Measurements from ENCODE around the gene LMOD3.

Gene LMOD3

DNA sequence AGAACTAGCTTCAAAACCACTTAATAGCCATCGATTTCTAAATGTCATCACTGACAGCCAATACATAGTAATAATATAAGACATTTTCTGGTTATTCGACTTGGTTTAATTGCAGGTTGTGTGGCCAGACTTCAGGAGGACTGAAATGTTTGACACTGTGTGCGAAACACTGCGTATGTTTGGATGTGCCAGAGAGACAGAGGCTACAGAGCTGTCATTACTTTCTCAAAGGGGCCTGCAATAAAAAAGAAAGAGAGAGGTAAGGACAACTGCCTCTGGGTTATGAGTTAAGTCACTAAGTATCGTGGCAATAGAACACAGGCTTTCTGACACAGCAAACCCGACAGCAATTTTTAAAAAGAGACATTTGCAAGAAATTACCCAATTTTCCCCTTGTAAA lies 882 bp downstream of the LMOD3 start:
- no peak for DNase-seq

DNA sequence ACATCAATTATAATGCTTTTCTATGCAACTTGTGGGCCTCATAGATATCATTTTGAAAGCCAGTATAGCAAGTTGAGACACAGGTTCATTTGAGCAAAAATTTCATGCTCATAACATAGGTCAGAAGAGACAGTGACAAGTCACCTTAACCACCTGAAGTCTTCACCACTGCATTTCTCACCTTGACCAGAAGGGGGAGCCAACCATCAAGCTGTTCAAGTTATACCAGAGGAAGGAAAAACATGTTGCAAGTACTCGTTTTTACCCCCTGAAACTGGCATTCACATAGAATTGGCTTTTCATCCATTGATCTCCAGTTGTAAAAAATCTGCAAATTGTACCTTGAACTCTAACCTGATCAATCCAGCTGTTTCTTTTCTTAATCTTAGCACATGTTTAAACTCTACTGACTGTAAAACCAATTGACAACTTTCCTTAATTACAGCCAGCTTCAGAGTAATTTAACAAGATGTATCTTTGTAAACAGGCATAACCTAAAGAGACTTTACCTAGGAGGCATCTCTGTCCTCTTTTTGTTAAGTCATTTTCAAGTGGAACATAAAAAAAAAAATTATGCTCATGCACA lies 1.4 kb downstream of the LMOD3 start:
- peak; percentile 84 for DNase-seq

DNA sequence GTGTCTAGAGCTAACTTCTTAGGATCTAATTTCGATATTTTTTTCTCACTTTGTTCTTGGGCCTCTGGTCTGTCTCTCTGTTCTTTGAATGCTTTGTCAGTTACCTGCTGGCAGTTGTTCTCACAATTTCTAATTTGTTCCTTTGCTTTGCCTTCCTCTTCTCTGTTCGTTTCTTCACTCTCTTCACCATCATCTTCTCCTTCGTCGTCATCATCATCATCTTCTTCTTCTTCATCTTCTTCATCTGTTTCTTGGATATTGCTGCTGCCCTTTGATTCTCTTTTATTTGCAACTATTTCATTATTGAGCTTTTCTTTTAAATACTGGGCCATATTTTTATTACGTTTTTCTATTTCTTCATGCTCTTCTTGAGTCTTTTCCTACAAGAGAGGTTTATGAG lies 2.7 kb downstream of the LMOD3 start:
- DNase-seq: no peak

DNA sequence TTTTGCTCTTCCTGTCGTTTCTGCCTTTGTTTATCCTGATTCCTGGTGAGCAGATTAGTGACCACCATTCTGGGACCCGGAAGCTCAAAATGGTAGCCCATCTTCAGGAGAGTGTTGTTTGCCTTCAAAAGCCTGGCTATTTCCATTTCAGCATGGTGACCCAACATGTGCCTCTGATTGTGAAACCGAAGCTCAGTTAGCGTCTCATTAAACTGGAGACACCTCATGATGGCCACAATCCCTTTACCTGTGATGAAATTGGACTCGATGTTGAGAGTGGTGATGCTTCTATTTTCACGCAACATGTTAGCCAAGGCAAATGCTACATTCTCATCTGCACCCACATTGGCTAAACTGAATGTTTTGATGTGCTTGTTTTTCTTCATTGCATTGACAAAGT lies 3.3 kb downstream of the LMOD3 start:
- no peak for DNase-seq

DNA sequence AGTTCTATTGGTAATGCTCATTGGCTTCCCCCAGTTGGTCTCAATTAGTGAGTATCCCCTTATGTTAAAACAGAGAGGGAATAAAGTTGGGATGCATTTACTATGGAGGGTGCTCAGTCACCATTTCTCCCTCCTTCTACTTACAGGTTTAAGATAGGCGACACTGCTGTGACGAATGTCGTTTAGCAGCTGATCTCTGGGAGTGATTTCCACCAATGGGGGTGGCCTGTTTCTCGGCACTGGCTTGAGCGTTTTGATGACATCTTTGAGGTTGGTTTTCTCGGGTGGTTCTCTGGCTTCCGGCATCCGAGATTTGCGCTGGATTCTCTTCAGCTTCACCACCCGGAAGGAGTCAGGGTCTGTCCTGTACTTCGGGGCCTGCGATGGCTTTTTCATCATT lies 3.8 kb downstream of the LMOD3 start:
- no peak for DNase-seq

DNA sequence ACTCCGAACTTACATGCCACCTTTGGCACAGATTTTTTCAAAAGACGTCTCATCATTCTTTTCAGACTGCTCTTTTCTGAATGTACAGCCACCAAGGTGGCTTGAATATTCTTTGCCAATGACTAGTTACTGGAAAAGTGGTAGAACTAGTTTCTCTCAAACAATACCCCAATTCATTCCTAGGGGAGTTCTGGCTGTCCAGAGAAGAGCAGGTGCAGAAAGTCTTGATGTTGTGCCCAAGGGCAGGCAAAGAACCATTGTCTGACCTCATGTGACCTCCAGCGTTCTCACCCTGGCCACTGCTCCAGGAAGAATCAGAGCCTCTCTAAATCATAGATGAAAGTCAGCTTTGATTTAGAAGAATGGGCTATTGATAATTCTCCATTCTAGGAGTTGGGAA lies 5.5 kb downstream of the LMOD3 start:
- no peak for DNase-seq

DNA sequence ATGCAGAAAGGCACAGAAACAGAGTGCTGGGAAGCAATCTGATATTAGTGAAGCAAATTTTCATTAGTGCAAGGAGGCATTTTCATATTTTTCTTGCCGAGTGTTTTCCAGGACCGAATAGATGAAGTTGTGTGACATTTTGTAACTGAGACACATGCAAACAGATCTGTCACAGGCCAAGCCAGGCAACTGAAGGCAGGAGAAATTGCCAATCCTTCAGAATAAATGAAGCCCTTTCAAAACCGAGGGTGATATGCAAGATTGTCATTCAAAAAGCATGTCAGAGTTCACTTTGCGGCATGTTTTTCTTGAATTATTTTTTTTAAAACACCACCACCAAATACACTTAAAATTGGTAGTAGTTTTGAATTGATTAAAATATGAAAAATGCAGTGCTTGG lies 6.2 kb downstream of the LMOD3 start:
- DNase-seq: no peak

DNA sequence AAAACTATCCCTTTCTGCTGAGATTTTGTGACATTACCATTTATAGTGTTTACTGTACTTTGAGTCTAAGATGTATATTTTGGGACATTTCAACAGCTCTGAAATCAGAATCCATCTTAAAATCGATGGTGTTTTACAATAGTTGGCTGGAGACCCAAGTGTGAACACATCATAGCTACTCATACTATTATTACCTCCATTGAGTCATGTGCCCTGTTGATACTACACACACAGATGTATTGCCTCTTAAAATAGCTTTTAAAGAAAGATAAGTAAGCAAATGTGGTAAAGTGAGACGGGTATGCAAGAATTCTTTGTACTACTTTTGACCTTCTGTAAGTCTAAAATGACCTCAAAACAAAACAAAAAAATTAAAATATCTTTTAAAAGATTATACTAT lies 6.7 kb downstream of the LMOD3 start:
- no peak for DNase-seq

DNA sequence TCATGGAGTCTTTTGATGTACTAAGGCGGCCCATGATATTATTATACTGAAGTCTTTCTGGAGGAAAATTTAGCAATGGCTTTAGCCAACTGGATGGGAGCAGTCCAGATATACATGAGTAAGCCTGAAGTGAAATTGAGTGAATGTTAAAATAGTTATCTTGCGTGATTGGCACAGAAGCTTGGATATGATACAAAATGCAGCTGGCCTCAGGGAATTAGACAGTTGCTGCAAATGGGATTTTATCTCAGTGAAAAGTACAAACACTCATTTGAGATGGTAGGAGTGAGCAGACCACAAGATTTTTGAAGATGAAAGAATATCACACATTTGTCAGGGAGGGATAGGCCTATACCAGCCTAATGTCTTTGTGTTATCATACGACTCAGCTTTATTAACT lies 8.9 kb downstream of the LMOD3 start:
- no peak for DNase-seq

DNA sequence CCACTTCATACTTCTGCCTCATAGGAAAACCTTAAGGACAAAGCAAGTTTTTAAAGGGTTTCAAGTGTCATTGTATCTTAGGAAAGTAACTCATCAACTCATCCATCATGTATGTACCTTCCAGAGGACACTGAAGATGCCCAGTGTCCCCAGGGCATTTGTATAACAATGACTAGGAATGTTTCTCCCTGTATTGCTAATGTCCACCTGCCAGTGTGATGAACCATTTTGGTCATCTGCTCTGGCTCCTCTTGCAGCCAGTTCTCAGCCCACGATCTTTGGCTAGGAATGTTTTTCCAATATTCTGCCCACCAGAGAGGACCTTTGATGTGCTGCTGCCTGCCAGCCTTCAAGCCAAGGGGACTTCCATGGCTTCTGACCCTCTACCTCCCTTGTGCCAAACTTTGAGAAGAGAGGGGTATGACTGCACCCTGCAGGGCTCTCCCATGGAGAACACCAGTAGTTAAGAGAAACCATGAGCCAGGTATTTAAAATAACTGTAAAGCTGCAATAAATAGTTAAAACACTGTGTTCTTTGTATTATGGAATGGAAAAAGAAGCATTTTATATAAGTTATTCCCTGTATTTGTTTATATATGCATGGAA lies 11.4 kb downstream of the LMOD3 start:
- no peak for DNase-seq

DNA sequence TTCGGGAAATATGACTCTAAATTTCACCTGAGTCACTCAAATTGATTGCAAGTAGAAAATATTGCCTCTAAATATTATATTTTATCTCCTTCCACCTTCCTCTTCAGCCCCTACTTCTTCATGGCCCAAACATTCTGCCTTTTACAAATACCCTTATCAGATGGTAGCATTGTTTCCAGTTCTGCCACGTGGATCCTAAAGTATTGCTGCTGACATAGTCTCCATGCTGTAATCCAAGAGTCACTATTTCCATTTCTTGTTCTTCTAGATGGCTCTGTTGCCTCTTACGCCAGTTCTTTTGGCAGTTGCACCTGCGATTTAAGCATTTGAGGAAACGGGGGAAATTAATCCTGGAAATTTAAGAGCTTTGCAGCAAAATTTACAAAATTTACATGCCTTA lies 13.6 kb downstream of the LMOD3 start:
- DNase-seq: no peak

DNA sequence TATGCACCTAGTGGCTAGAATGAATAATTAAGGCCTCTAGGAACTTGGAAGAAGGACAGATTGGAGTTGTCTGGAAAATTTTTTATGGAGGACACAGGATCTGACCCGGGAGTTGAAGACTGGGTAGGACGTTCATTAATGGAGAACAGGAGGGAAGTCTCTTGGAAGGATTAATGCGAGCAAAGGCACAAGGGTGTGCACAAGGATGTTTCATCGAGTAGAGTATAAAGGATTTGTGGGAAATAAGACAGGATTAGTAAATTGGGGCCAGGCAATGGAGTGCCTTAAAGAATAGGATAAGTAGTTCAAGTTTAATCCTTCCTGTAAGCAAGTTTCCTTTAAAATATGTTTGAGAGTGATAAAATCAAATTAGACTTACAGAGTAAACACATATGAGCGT lies 14.6 kb downstream of the LMOD3 start:
- no peak for DNase-seq

DNA sequence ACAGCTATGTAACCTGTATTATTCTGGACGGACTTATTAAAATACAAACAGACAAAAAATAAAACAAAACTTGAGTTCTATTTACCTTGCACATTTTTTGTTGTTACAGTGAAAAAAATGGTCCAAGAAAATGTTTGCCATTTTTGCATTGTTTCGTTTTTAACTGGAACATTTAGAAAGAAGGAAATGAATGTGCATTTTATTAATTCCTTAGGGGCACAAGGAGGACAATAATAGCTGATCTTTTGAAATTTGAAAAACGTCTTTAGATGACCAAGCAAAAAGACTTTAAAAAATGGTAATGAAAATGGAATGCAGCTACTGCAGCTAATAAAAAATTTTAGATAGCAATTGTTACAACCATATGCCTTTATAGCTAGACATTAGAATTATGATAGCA lies 17.1 kb downstream of the LMOD3 start:
- no peak for DNase-seq

DNA sequence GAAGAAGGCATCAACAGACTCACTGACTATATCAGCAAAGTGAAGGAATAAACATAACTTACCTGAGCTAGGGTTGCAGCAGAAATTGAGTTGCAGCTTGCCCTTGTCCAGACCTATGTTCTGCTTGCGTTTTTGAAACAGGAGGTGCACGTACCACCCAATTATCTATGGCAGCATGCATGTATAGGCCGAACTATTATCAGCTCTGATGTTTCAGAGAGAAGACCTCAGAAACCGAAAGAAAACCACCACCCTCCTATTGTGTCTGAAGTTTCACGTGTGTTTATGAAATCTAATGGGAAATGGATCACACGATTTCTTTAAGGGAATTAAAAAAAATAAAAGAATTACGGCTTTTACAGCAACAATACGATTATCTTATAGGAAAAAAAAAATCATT lies 17.8 kb downstream of the LMOD3 start:
- no peak for DNase-seq

DNA sequence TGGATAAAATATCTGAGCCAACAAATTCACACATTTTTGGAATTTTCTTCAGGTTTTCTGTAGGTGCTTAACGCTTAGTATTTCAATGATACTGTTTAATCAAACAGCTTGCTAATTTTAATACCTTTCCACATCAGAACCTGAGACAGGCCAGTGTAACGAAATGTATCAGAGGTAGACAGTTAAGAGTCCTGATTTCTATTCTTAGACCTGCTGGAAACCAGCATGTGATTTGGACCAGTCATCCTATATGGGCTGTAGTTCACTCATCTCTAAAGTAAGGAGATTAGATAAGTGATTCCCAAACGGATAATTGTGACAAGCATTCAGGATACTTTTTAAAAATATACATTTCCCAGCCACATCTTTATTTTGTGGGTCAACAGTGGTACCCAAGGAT lies 19.3 kb downstream of the LMOD3 start:
- DNase-seq: no peak

DNA sequence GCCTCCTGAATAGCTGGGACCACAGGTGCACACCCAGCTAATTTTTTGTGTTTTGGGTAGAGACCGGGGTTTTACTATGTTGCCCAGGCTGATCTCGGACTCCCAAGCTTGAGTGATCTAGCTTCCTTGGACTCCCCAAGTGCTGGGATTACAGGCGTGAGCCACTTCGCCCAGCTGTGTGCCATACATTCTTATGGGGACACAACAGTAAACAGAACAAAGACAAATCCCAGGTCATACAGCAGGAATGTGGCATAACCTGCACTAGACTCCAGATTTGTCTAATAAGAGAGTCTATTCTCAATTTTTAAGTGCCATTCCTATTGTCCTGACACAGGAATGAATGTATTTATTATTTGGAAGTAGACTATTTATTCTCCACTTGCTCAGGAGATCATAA lies 20.0 kb downstream of the LMOD3 start:
- no peak for DNase-seq

DNA sequence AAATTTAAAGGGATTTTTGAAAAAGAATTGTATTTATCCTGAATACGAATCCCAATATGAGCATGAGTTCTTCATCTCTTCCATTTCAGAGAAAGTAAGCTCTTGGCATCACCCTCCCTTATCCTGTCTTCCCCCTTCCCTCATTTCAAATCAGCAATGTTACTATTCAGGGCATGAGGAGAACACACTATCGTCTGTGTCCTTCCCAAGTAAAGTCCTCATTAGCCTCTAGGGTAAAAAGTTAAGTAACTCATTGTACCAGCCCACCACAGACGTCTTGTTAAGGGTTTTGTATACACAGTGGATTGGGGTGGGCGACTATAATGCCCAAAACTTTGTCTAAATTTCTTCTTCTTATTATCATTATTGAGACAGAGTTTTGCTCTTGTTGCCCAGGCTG lies 22.8 kb downstream of the LMOD3 start:
- no peak for DNase-seq

DNA sequence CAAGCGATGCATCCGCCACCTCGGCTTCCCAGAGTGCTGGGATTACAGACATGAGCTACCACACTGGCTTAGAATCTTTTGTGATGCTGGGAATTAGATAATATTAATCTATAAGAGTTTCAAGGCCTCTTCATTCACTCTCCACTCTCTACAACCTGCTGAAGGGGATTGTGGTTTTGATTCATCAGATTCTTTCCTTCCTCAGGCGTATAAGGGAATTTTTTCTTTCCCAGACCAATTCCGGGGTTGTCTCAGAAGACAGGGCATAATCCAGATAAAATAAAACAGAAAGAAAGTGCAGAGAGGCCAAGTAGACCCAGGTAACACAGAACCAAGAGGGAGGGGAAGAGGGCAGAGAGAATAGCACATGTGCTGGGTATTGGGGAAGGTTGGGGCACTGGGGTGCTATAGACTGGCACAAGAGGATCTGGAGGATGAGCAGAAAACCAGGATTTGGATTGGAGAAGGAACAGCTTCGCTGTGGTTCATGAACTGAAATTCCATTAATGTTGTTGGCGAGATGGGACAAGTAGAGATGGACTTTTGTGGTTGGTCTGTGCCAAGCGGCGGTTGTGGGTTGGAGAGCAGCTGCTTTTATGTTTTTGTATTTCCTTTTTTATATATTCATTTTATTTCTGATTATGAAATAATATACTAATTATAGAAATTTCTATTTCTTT lies 24.8 kb downstream of the LMOD3 start:
- no peak for DNase-seq

DNA sequence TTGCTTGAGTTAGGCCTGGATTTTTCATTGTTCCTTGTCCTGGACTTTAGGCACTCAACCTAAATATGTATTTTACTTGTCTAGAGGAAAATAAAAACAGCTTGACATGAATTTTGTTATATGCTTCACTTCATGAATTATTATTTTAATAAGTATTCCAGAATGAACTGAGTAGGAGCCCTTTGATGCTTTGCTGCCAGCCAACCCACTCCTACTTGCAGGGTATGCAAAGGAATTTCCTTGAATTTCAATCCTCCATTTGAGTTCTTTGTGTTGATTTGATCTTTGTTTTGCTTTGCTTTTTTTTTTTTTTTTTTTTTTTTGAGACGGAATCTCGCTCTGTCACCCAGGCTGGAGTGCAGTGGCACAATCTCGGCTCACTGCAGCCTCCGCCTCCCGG lies 26.1 kb downstream of the LMOD3 start:
- no peak for DNase-seq

DNA sequence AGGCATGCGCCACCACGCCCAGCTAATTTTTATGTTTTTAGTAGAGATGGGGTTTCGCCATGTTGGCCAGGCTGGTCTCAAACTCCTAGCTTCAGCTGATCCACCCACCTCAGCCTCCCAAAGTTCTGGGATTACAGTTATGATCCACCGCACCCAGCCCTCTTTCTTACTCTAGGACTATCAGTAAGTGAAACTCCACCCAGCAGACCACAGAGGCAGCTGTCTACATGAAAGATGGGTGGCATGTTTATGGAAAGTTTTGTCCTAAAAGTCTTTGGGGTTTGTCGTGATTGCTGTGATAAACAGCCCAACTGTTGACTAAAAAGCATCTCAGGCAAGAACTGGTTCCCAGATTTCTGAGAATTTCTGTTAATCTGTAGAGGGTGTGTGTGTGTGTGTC lies 26.8 kb downstream of the LMOD3 start:
- peak; percentile 30 for DNase-seq

DNA sequence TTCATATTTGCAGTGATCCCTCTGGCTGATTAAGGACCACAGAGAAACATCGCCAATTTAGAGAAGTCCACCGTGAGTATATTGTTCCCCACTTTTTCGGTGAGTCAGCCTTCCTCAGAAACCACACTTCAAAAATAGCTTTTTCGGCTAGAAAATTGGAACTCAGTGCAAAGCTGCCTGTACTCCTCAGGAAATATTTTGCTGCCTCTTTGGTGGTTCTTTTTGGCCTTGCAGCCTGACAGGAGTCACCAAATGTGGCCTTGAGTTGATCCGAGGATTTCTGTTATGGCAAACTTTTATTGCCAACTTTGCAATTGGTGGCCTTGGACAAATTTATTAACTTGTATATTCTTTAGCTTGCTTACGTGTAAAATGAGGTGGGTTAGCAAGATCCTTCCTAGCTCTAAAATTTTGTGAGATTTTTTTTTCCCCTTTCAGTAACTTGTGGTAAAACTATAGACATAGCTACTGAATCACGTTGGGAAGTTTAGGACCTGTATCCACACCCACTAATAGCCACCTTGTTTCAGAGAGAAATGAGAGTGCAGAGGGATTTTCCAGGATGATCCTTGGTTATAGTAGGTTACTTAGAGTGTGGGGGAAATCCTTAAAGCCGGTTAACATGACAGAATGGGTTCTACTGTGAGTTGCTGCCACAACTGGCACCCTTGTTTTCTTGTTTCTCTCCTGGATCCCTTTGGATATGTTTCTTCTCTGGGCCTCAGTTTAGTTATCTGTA lies 27.8 kb downstream of the LMOD3 start:
- DNase-seq: no peak

DNA sequence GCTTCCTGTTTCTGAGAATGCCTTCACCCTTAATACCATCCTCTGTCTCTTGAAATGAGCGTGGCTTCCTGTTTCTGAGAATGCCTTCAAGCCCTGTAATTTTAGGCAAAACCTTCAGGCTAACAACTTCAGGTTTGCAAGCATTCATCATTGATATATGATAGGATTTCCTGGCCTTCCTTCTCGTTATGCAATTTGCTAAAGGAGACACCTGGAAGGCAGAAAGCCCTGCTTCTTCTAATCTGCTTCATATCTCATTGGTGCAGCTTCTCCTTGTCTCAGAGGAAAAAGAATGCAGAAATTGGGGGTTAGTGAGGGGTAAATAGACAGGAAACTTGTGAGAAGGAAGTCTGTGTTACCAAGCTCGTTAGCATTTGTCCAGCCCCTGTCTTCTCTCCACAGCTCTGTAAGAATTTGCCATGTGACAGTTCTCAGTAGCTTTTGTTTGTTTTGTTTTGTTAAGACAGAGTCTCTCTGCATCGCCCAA lies 30.3 kb downstream of the LMOD3 start:
- no peak for DNase-seq

DNA sequence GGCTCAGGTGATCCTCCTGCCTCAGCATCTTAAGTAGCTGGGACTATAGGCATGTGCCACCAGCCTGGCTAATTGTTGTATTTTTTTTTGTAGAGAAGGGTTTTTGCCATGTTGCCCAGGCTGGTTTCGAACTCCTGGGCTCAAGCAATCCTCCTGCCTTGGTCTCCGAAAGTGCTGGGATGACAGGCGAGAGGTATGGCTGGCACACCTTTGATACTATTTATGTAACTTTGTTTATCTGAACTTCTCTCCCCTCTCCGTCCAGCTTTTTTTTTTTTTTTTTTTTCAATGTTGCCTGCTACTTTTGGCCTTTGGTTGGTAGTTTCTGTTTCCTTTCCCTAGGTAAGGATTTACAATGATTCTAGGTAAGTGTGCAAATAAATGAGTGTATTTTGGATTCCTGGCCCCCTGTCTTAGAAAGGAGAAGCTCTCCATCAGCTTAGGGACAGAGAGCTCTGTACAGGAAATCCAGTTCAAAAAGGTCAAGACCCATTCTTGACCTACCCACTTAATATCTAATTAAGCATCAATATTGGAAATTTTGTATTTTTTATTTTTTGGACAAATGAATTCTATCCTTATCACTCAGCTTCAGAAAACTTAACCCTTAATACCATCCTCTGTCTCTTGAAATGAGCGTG lies 30.9 kb downstream of the LMOD3 start:
- no peak for DNase-seq

DNA sequence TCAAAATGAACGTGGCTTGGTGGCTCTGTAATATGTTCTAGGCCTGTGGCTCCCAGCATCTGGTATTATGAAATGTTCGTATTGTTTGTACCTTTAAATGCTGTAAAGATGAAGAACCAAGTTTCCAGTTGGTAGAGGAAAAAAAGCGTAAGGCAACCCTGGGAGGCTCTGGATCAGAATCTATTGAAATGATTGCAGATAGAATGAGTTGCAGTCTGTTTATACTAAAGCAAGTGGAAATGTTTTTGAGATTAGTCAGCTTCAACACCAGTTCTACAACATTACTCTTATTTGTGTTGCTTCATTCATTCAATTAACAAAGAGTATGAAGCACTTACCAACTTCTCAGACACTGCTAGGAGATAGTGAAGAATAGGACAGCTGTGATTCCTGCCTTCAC lies 32.4 kb downstream of the LMOD3 start:
- DNase-seq: no peak
